Measurements from ENCODE around the gene DHX32. TPM values are rescaled to one million over a fixed set of nuclear protein-coding genes. Genes with fewer than 3 reads are reported as not detected.
"Not testable (repeated sequence)": the region's sequence is repeated elsewhere in the genome, so short reads cannot be mapped to it uniquely, and the experiment has no call there.

Gene DHX32
- total and polyA plus RNA-seq, 2 of the 4 experiments (the other 2 are of a cell fraction) = 15.6 to 27.8 TPM

DNA sequence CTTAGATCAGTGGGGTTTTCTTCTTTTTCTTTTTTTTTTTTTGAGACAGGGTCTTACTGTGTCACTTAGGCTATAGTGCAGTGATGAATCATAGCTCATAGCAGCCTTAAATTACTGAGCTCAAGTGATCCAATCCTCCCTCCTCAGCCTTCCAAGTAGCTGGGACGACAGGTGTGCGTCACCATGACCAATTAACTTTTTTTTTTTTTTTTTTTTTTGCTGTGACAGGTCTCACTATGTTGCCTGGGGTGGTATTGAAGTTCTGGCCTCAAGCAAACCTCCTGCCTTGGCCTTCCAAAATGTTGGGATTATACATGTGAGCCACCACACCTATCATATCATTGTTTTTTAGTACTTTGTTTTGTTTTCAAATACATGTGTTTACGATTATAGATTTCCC, 28.4 kb upstream of the DHX32 start:
- H3K27ac ChIP-seq (ENCODE audit: insufficient read depth, low read length); H3K36me3 ChIP-seq (ENCODE audit: control insufficient read depth, insufficient read depth, low read length); H2BK5ac ChIP-seq (ENCODE audit: low read depth, low read length, poor library complexity, severe bottlenecking); H2BK15ac ChIP-seq (ENCODE audit: low read depth, low read length); H2AK5ac ChIP-seq (ENCODE audit: low read depth, low read length); POLR2A ChIA-PET (ENCODE audit: unreplicated experiment); in situ Hi-C loops (cut with MboI; ENCODE audit: low sequenced_read_pairs); H3K4ac ChIP-seq (ENCODE audit: low read depth, low read length); H3K4me1 ChIP-seq (ENCODE audit: control insufficient read depth, insufficient read depth, low read length); H3K27me3 ChIP-seq (ENCODE audit: control insufficient read depth, insufficient read depth, low read length); H3K14ac ChIP-seq (replicated peaks; ENCODE audit: low read depth, low read length); H4K8ac ChIP-seq (ENCODE audit: low read depth in 2 of 2, low read length in 2 of 2); H3K23ac ChIP-seq (ENCODE audit: low read depth, low read length); H3K79me1 ChIP-seq (ENCODE audit: low read depth in 1 of 2, low read length in 2 of 2); H3K56ac ChIP-seq (ENCODE audit: extremely low read depth, insufficient read depth, low read length); H3K9ac ChIP-seq (ENCODE audit: low read depth, low read length); H4K20me1 ChIP-seq (ENCODE audit: insufficient read depth, low read length); H3K9me3 ChIP-seq (ENCODE audit: control insufficient read depth, insufficient read depth, low read length); H2BK120ac ChIP-seq (ENCODE audit: low read depth, low read length); H2BK20ac ChIP-seq (ENCODE audit: low read depth, low read length); intact Hi-C loops (cut with micrococcal nuclease); CTCF ChIA-PET; H4K91ac ChIP-seq (ENCODE audit: insufficient read depth, low read depth, low read length); DNase-seq; H3K4me3 ChIP-seq (ENCODE audit: insufficient read depth, low read depth, low read length); H3K18ac ChIP-seq (ENCODE audit: low read depth, low read length); BruUV-seq (replicated peaks); ATAC-seq (ENCODE audit: low read depth); H2AFZ ChIP-seq (replicated peaks; ENCODE audit: low read length, poor library complexity); H3K9me1 ChIP-seq (ENCODE audit: insufficient read depth, low read length); dilution Hi-C loops (cut with HindIII; ENCODE audit: low sequenced_read_pairs, unreplicated experiment); H3K4me2 ChIP-seq (ENCODE audit: low read depth, low read length); H2AK9ac ChIP-seq (replicated peaks; ENCODE audit: low read depth, low read length, poor library complexity); H4K5ac ChIP-seq (ENCODE audit: low read depth, low read length): not testable (repeated sequence)
- WGBS, 2 experiments (ENCODE audit: extremely low coverage in 2 of 2, insufficient read length in 1 of 2) = no CpG with 5 or more reads among the region's 3 CpGs

DNA sequence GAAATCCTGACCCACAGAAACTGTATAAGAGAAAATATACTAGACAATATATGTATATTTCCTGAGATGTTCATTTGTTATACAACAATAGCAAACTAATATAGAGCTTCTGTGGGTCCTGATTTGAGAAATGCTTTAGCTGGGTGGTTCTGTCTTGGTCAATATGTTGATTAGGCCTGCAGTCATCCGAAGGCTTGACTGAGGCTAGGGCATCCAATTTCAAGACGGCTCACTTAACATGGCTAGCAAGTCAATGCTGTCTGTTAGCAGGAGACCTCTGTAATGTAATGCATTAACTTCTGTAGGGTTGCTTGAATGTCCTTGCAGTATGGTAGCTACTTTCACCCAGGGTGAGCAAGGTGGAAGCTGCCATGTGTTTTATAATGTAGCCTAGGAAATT, 27.7 kb upstream of the DHX32 start:
- H3K4me3 ChIP-seq (ENCODE audit: insufficient read depth, low read depth, low read length); H2BK120ac ChIP-seq (ENCODE audit: low read depth, low read length); H3K36me3 ChIP-seq (ENCODE audit: control insufficient read depth, insufficient read depth, low read length); H3K79me1 ChIP-seq (ENCODE audit: low read depth in 1 of 2, low read length in 2 of 2); H2AFZ ChIP-seq (replicated peaks; ENCODE audit: low read length, poor library complexity); CTCF ChIA-PET; H3K18ac ChIP-seq (ENCODE audit: low read depth, low read length); BruUV-seq (replicated peaks); H3K4me2 ChIP-seq (ENCODE audit: low read depth, low read length); H2AK5ac ChIP-seq (ENCODE audit: low read depth, low read length); H3K9ac ChIP-seq (ENCODE audit: low read depth, low read length); H4K5ac ChIP-seq (ENCODE audit: low read depth, low read length); H2BK20ac ChIP-seq (ENCODE audit: low read depth, low read length); H4K8ac ChIP-seq (ENCODE audit: low read depth in 2 of 2, low read length in 2 of 2); H4K91ac ChIP-seq (ENCODE audit: insufficient read depth, low read depth, low read length); H3K56ac ChIP-seq (ENCODE audit: extremely low read depth, insufficient read depth, low read length); intact Hi-C loops (cut with micrococcal nuclease); H4K20me1 ChIP-seq (ENCODE audit: insufficient read depth, low read length); dilution Hi-C loops (cut with HindIII; ENCODE audit: low sequenced_read_pairs, unreplicated experiment); H3K27me3 ChIP-seq (ENCODE audit: control insufficient read depth, insufficient read depth, low read length); H3K9me3 ChIP-seq (ENCODE audit: control insufficient read depth, insufficient read depth, low read length); H3K27ac ChIP-seq (ENCODE audit: insufficient read depth, low read length); H3K4me1 ChIP-seq (ENCODE audit: control insufficient read depth, insufficient read depth, low read length); H2BK5ac ChIP-seq (ENCODE audit: low read depth, low read length, poor library complexity, severe bottlenecking); in situ Hi-C loops (cut with MboI; ENCODE audit: low sequenced_read_pairs); ATAC-seq (ENCODE audit: low read depth); H3K14ac ChIP-seq (replicated peaks; ENCODE audit: low read depth, low read length); H3K9me1 ChIP-seq (ENCODE audit: insufficient read depth, low read length); H2BK15ac ChIP-seq (ENCODE audit: low read depth, low read length); DNase-seq; POLR2A ChIA-PET (ENCODE audit: unreplicated experiment); H3K4ac ChIP-seq (ENCODE audit: low read depth, low read length); H3K23ac ChIP-seq (ENCODE audit: low read depth, low read length); H2AK9ac ChIP-seq (replicated peaks; ENCODE audit: low read depth, low read length, poor library complexity): not testable (repeated sequence)
- 80% methylated on average over 1 of the region's 2 CpGs; no CpG with 5 or more reads in 1 of the 2 experiments for WGBS, 2 experiments (ENCODE audit: extremely low coverage in 2 of 2, insufficient read length in 1 of 2)

Data from IMR-90 (cell line).